Measurements from ENCODE around the gene CACNG5. TPM values are rescaled to one million over a fixed set of nuclear protein-coding genes. Genes with fewer than 3 reads are reported as not detected.

The CACNG5 gene
- total RNA-seq, 2 experiments from 2014 or later, result not detected

DNA sequence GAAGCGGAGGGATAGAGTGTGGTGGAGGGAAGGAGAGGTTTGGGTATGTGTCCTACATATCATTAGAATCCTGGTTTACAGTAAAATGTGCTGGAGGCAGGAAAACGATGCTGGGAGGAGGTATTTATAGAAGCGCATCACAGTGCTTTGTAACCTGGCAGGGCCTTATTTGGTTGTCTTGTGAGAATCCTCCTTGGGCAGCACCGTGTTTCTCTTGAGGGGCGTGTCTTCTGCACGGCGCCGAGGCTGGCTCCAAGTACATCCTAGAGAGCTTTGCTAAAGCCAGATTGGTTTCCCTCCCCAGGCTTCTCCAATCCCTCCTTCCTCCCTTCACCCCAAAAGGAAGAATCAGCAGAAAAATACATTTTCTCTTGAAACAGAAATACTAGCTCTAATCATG lies 24.4 kb downstream of the CACNG5 start:
- ATAC-seq (ENCODE audit: poor library complexity) (no peak), DNase-seq (no peak)
- H3K27me3 Mint-ChIP-seq, result peaks cover 5% of the 10 kb centered on the region
- no peaks in the 10 kb centered on the region for H3K36me3 Mint-ChIP-seq (ENCODE audit: low read depth)
- Histone ChIP-seq H3K9me3 (ENCODE audit: control insufficient read depth in 1 of 2, insufficient read depth in 1 of 2, low read length in 2 of 2) (peaks cover 4 to 7% of the 10 kb centered on the region in 2 experiments), H3K4me3 (ENCODE audit: low read length) (no peak overlapping the region), H3K27me3 (ENCODE audit: control insufficient read depth in 1 of 2, insufficient read depth in 2 of 2, low read length in 2 of 2) (no peaks in the 10 kb centered on the region), H3K4me1 (ENCODE audit: insufficient read depth, low read length) (no peaks in the 10 kb centered on the region), H3K36me3 (ENCODE audit: insufficient read depth, low read length) (no peaks in the 10 kb centered on the region), H3K27ac (ENCODE audit: low read depth in 1 of 2, low read length in 2 of 2) (no peak overlapping the region)
- TF ChIP-seq, protein P1, sequence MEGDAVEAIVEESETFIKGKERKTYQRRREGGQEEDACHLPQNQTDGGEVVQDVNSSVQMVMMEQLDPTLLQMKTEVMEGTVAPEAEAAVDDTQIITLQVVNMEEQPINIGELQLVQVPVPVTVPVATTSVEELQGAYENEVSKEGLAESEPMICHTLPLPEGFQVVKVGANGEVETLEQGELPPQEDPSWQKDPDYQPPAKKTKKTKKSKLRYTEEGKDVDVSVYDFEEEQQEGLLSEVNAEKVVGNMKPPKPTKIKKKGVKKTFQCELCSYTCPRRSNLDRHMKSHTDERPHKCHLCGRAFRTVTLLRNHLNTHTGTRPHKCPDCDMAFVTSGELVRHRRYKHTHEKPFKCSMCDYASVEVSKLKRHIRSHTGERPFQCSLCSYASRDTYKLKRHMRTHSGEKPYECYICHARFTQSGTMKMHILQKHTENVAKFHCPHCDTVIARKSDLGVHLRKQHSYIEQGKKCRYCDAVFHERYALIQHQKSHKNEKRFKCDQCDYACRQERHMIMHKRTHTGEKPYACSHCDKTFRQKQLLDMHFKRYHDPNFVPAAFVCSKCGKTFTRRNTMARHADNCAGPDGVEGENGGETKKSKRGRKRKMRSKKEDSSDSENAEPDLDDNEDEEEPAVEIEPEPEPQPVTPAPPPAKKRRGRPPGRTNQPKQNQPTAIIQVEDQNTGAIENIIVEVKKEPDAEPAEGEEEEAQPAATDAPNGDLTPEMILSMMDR (IDR thresholded peaks at IDR 0.05), result no peak
- no peaks in the 10 kb centered on the region for H3K4me1 Mint-ChIP-seq (ENCODE audit: low read depth)
- no peak overlapping the region for H3K27ac Mint-ChIP-seq
- peaks cover 16% of the 10 kb centered on the region for H3K9me3 Mint-ChIP-seq
- CTCF ChIA-PET, result no interaction called here
- POLR2A ChIA-PET, result no interaction called here
- no peak overlapping the region for H3K4me3 Mint-ChIP-seq
- intact Hi-C loops (cut with DNase I, micrococcal nuclease), result no loop called here

DNA sequence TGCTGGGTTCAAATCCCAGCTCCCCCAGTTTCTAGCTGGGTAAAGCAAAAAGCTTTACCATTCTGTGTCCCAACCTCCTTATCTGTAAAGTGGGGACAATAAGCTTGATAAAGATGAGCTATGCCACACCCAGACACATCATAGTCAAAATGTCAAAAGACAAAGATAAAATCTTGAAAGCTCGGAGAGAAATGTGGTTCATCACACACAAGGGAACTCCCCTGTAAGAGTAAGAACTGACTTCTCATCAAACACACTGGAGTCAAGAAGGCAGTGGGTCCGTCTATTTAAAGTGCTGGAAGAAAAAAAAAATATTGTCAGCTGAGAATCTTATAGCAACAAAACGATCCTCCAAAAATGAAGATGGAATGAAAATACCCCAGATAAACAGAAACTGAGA lies 25.3 kb downstream of the CACNG5 start:
- ATAC-seq (ENCODE audit: poor library complexity), result no peak
- intact Hi-C loops (cut with DNase I, micrococcal nuclease), result no loop called here
- H3K27ac ChIP-seq (ENCODE audit: low read depth in 1 of 2, low read length in 2 of 2), result no peak overlapping the region
- H3K9me3 ChIP-seq (ENCODE audit: control insufficient read depth in 1 of 2, insufficient read depth in 1 of 2, low read length in 2 of 2), result peaks cover 4 to 8% of the 10 kb centered on the region in 2 experiments
- POLR2A ChIA-PET, result no interaction called here
- no peak overlapping the region for H3K4me3 Mint-ChIP-seq
- H3K4me3 ChIP-seq (ENCODE audit: low read length), result no peak overlapping the region
- no peaks in the 10 kb centered on the region for H3K36me3 ChIP-seq (ENCODE audit: insufficient read depth, low read length)
- TF ChIP-seq, protein P1 (IDR thresholded peaks at IDR 0.05), result no peak
- no peak for DNase-seq
- peaks cover 11% of the 10 kb centered on the region for H3K9me3 Mint-ChIP-seq
- no peaks in the 10 kb centered on the region for H3K4me1 ChIP-seq (ENCODE audit: insufficient read depth, low read length)
- no peaks in the 10 kb centered on the region for H3K27me3 ChIP-seq (ENCODE audit: control insufficient read depth in 1 of 2, insufficient read depth in 2 of 2, low read length in 2 of 2)
- H3K36me3 Mint-ChIP-seq (ENCODE audit: low read depth), result no peaks in the 10 kb centered on the region
- CTCF ChIA-PET, result no interaction called here
- H3K27me3 Mint-ChIP-seq, result peaks cover 5% of the 10 kb centered on the region
- no peak overlapping the region for H3K27ac Mint-ChIP-seq
- no peaks in the 10 kb centered on the region for H3K4me1 Mint-ChIP-seq (ENCODE audit: low read depth)

DNA sequence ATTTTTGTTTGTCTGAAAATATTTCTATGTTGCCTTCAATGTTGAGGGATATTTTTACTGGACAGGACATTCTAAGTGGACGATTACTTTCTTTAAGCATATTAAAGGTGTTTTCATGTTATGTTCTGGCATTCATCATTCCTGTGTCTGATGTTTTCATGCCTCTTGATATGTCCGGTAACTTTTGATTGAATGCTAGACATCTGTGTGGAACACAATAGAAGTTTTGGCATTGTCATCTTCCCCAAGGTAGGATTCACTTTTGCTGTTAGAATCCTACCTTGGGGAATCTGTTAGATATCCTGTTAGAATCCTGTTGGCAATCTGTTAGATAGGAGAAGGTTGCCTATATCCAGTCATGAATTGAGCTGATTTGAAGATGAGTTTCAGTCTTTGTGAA lies 28.9 kb downstream of the CACNG5 start:
- POLR2A ChIA-PET, result no interaction called here
- CTCF ChIA-PET, result no interaction called here
- peaks cover 0 to 8% of the 10 kb centered on the region in 2 experiments for H3K9me3 ChIP-seq (ENCODE audit: control insufficient read depth in 1 of 2, insufficient read depth in 1 of 2, low read length in 2 of 2)
- H3K4me1 Mint-ChIP-seq (ENCODE audit: low read depth), result no peaks in the 10 kb centered on the region
- TF ChIP-seq, protein P1 (IDR thresholded peaks at IDR 0.05), result no peak
- intact Hi-C loops (cut with DNase I, micrococcal nuclease), result no loop called here
- no peak overlapping the region for H3K27ac Mint-ChIP-seq
- H3K36me3 Mint-ChIP-seq (ENCODE audit: low read depth), result no peaks in the 10 kb centered on the region
- H3K27me3 ChIP-seq (ENCODE audit: control insufficient read depth in 1 of 2, insufficient read depth in 2 of 2, low read length in 2 of 2), result peaks cover 0 to 4% of the 10 kb centered on the region in 2 experiments
- H3K36me3 ChIP-seq (ENCODE audit: insufficient read depth, low read length), result no peaks in the 10 kb centered on the region
- no peak overlapping the region for H3K4me3 Mint-ChIP-seq
- H3K9me3 Mint-ChIP-seq, result peaks cover 11% of the 10 kb centered on the region
- no peak for DNase-seq
- no peak for ATAC-seq (ENCODE audit: poor library complexity)
- no peak overlapping the region for H3K27ac ChIP-seq (ENCODE audit: low read depth in 1 of 2, low read length in 2 of 2)
- peaks cover 29% of the 10 kb centered on the region for H3K27me3 Mint-ChIP-seq
- no peak overlapping the region for H3K4me3 ChIP-seq (ENCODE audit: low read length)
- no peaks in the 10 kb centered on the region for H3K4me1 ChIP-seq (ENCODE audit: insufficient read depth, low read length)

Measured in CD4-positive, alpha-beta T cell (primary cell).